Measurements from ENCODE around the gene GAGE12D.
"Not testable (repeated sequence)": the region's sequence is repeated elsewhere in the genome, so short reads cannot be mapped to it uniquely, and the experiment has no call there.

- not testable (repeated sequence) for TF ChIP-seq CTCF (conservative IDR thresholded peaks at IDR 0.05); ZFX (IDR thresholded peaks at IDR 0.05)
Observed at GRCh38 chrX:49589769-49590478, 48.4 kb downstream of the GAGE12D start.
